Measurements from ENCODE around the gene RNU6-1.

The RNU6-1 gene

DNA sequence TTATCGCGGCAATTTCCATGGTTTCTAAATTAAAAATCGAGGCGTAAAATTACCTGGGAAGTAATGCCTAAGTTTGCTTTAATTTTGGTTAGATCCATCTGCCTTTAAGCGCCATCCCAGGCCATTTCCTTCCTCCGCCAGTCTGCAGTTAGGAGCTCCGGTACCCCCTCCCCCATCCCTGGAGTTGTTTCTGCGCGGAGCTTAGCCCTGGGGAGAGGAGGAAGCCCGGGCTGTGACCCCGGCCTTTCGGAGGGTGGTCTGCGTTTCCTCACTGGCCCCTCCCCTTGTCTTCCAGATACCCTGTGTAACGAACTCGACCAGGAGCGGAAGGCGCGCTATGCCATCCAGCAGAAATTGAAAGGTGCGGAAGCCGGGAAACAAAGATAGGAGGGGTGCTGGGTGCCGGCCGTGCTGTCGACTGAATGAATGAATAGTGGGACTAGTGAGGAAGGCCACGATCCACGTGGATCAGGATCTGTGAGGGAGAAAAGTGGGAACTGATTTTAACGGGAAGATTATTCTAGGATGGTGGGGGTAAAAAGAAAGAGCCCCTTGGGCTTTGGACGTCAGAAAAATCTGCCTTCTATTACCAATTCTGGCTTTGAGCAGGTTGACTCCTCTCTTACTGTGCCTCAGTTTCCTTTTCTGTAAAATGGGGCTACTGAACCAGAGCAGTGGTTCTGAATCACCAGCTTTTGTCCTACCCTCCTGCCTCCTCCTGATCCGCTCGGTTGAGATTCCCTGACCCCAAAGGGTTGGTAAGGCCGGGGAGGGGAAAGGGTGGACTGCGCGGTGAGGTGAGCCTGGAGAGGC lies 6.7 kb downstream of the RNU6-1 start:
- DNase-seq (ENCODE audit: low spot score): no peak

- DNase-seq (ENCODE audit: low spot score): no peak
Measured at GRCh38 chr15:67832031-67832551, 7.8 kb downstream of the RNU6-1 start.

DNA sequence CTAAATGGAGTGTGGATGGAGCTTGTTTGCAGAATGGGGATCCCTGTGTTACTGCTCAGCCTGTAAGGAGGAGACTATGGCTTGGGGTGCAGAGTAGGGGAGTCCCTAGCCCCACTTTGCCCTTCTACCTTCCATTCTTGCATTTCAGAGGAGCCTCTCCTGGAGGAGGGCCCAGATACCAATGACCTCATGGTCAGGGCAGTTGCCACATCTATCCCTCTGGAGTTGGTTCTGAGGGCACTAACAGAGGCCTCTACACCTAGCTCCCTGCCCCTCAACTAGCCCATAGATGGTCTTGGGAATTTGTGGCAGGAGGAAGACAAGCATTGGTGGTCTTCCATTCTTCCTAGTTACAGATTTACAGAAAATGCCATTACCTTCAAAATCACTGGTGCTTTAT lies 8.5 kb downstream of the RNU6-1 start:
- DNase-seq (ENCODE audit: low spot score): no peak

GRCh38 chr15:67829647-67830504 lies 10.0 kb downstream of the RNU6-1 start:
- no peak for DNase-seq (ENCODE audit: low spot score)

GRCh38 chr15:67828969-67829646 lies 10.7 kb downstream of the RNU6-1 start:
- no peak for DNase-seq (ENCODE audit: low spot score)

GRCh38 chr15:67828278-67828968 lies 11.4 kb downstream of the RNU6-1 start:
- no peak for DNase-seq (ENCODE audit: low spot score)

DNA sequence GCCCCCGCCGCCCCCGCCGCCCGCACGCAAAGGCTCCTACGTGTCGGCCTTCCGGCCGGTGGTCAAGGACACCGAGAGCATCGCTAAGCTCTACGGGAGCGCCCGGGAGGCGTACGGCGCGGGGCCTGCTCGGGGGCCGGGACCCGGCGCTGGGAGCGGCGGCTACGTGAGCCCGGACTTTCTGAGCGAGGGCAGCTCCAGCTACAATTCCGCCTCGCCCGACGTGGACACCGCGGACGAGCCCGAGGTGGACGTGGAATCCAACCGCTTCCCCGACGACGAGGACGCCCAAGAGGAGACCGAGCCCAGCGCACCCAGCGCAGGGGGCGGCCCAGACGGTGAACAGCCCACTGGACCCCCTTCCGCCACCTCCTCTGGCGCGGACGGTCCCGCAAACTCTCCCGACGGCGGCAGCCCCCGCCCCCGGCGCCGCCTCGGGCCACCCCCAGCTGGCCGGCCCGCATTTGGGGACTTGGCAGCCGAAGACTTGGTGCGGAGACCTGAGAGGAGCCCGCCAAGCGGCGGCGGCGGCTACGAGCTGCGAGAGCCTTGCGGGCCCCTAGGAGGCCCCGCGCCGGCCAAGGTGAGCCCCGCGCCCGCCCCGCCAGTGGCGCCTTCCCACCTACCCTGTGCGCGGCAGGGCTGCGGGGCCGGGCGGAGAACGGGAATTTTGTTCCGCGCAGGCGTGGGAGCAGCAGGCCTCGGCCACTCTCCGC lies 12.1 kb downstream of the RNU6-1 start:
- no peak for DNase-seq (ENCODE audit: low spot score)

GRCh38 chr15:67826717-67827561 lies 12.9 kb downstream of the RNU6-1 start:
- DNase-seq (ENCODE audit: low spot score): no peak

GRCh38 chr15:67825881-67826716 lies 13.7 kb downstream of the RNU6-1 start:
- no peak for DNase-seq (ENCODE audit: low spot score)

DNA sequence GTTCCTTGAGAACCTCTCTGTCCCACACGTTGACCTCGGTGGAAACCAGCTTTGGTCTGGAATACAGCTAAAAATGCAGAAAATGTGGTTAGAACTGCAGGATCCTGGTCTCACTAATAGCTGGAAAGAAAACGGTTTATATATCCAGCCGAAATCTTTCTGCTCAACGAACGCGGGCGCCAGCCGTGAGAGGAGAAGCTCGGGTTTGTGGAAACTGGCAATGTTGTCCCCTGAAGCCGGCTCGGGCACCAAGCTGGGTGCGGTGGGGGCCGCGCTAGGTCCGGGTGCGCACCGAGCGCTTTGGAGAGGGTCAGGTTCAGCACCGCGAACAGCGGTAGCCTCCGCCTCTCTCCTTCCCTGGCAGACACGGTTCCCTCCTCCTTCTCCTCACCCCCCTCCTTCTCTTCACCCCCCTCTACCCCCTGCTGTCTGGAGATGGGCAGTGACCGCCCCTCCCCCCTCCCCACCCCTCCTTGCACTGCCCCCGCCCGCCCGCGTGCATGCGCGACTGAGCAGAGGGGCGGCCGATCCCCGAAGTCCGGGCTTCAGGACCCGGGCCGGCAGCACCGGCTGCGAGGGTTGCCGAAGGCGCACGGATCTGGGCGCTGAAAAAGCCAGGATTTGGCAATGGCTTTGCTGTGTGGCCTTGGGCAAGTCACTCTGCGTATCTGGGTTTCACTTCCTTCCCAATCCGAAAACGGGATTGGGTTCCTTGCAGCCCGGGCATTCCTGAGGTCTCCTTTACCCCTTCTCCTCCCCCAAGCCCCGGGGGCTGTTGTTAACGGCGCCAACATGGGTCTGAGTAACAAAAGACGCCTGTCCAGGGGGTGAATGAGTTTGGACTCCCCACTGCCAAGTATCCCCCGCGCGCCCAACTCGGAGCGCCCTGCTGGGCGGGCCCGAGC lies 14.6 kb downstream of the RNU6-1 start, which contains the start of gene SKOR1:
SKOR1 (plus strand) TSS at position 534 of the 905 bp plus-strand sequence; CDS start at position 628, 94 bp downstream.
- DNase-seq (ENCODE audit: low spot score): no peak

- DNase-seq (ENCODE audit: low spot score): no peak
Measured at GRCh38 chr15:67824197-67824968, 15.5 kb downstream of the RNU6-1 start.

DNA sequence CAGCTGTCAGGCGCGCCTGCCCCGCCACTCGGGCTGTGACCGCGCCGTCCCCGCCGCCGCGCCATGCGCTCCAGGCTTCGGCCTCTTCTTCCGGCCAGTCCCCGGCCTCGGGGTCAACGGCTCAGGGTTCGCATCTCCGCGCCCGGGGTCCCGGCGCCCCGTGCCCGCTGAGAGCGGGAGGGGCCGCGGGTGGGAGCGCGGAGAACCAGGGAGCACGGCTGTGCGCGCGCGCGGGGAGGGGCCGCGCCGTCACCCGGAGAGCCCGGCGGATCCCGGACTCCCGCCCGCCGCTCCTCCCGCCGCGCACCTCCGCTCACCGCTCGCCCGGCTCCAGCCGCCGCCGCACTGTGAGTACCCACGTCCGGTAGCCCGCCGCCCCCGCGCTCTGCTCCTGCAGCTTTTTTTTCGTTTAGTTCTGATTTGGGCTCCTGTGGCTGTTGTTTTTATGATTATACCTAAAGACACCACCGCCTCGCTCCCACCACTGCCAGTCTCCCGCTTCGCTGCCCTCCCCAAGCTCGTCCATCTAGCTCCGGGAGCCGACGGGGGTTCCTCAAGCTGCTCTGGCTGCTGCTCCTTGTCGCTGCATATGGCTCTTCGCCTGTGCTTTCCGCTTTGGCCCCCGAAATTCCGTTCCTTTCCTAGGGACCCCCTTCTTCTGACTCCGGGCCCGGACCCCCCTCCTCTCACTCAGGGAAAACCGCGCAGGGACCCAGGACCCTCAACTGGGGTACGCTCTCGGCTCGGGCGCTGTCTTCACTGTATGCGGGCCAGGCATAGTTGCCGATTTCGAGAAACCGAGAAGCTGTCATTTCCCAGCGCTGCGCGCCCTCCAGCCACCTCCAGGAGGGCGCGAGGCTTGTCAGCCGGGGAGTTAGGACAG lies 16.3 kb downstream of the RNU6-1 start:
- DNase-seq (ENCODE audit: low spot score): no peak

GRCh38 chr15:67822537-67823313 lies 17.1 kb downstream of the RNU6-1 start:
- DNase-seq (ENCODE audit: low spot score): no peak

DNA sequence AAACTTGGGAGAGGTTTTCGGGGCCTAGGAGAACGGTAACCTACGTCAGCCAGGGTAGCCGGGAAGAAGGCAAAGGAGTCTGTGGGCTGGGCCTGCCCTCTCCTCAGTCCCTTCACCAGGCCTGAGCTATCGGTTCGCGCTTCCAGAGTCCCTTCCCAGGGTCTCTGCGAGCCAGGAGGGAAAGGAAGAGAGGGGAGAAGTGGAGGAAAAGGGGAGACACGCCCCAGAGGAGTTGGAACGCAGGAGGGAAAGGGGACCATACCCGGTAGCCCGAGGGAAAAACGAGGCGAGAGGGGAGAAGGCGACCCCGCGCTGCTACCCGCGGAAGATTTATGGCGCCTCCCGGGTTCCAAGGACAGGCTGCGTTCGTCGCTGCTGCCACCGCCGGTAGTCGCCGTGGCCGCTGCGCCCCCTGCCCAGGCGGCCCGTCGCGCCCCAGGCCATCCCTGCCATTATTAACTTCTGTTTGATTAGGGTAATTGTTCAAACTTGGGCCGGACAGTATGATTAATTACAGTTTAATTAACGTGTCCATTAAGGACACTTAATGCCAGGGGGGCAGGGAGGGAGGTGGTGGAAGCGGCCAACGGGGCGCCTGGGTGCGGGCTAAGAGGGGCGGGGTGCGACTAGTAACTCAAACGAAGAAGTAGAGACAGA lies 17.9 kb downstream of the RNU6-1 start:
- no peak for DNase-seq (ENCODE audit: low spot score)

Measured in Ammon's horn (tissue), 1 donor.